GM12872 (cell line): ENCODE results near the gene MTHFSD.

Experiments used
- CTCF ChIP-seq: IDR thresholded peaks from 3 replicates; pipeline ENCODE4 v1.5.1; 2011; ENCODE audit warnings: low read depth, mild to moderate bottlenecking, low read length, moderate library complexity; ENCODE audit not compliant: insufficient read depth

The MTHFSD gene

GRCh38 chr16:86509759-86510464 is 45.1 kb downstream of the MTHFSD start:
- no peak for TF ChIP-seq CTCF

GRCh38 chr16:86508947-86509758 is 45.9 kb downstream of the MTHFSD start:
- TF ChIP-seq CTCF, result no peak

- no peak for TF ChIP-seq CTCF
These were observed 46.7 kb downstream of the MTHFSD start for GRCh38 chr16:86508028-86508946.

- TF ChIP-seq CTCF, result no peak
These were observed 47.6 kb downstream of the MTHFSD start for GRCh38 chr16:86507173-86508027.

GRCh38 chr16:86505899-86506864 is 48.9 kb downstream of the MTHFSD start:
- no peak for TF ChIP-seq CTCF

GRCh38 chr16:86505185-86505898 is 49.7 kb downstream of the MTHFSD start:
- TF ChIP-seq CTCF, result no peak
